HAP-1 (cell line): ENCODE data around the gene CASP8.

Experiments
- DNase-seq, 2 experiments: peaks; one replicate each; pipeline ENCODE4 v3.0.0-alpha.2; 2016 to 2020; ENCODE audit warnings: low spot score in 2 of 2
- H3K27me3 ChIP-seq: fragments of 250-450 bp; sonication (Bioruptor Pico); 2 replicates; pipeline ENCODE4 v1.5.1; 2020; ENCODE audit warnings: low read depth, mild to moderate bottlenecking, moderate library complexity
- H3K36me3 ChIP-seq: fragments of 250-450 bp; sonication (Bioruptor Pico); replicated peaks from 2 replicates; pipeline ENCODE4 v1.5.1; 2020; ENCODE audit warnings: mild to moderate bottlenecking
- H3K4me1 ChIP-seq: fragments of 250-450 bp; sonication (Bioruptor Pico); 2 replicates; pipeline ENCODE4 v1.5.1; 2020; ENCODE audit warnings: mild to moderate bottlenecking
- H3K4me3 ChIP-seq: fragments of 250-450 bp; sonication (Bioruptor Pico); 2 replicates; pipeline ENCODE4 v1.5.1; 2020; ENCODE audit warnings: mild to moderate bottlenecking, moderate library complexity
- H3K9me3 ChIP-seq: fragments of 250-450 bp; sonication (Bioruptor Pico); 2 replicates; pipeline ENCODE4 v1.5.1; 2020; ENCODE audit warnings: mild to moderate bottlenecking, moderate library complexity
- in situ Hi-C: fragments of 300-500 bp; cut with MboI; formaldehyde crosslinking; loops from 3 replicates; pipeline ENCODE4 v1.14.3; 2020; ENCODE audit warnings: low sequenced_read_pairs, inconsistent platforms, mixed read lengths

CASP8 gene

DNA sequence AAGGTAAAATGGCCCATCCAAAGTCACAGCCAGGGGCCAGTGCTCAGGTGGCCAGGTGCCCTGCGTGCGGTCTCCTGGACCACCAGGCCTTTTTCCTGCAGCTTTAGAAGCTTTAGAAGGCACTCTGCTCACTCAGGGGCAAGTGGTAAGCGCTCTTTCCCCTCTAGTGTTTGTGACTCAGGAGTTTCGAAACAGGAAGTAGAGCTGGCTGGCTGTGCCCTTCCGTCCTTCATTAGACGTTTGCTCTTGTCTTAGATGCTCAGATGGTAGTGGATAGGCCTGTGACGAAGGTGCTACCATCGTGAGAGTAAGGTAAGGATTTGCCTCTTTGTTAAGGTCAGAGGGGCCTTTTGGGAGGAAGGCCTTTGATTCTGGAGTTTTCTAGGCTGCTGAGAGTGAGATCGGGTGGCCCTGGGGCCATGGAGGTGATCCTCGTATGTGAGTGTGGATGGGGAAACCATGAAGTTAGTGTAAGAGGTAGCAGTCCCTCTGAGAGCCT, at the start of gene CASP8:
Gene CASP8 (plus strand): TSS at position 235 of the 499 bp plus-strand sequence. CDS start 5,951 bp downstream, outside the sequence.
- peaks cover 9% of the 10 kb centered on the region; the same call in 1 of the 2 replicates for H3K4me1 ChIP-seq
- no peaks in the 10 kb centered on the region for H3K36me3 ChIP-seq
- H3K9me3 ChIP-seq = no peaks in the 10 kb centered on the region
- in situ Hi-C loops = loop anchor here (25.0 kb wide), 1 partner anchor 927 kb away; no protein-coding TSS in a partner anchor
- DNase-seq = no peak
- H3K27me3 ChIP-seq = no peaks in the 10 kb centered on the region
- no peak within 1 kb of the TSS for H3K4me3 ChIP-seq

DNA sequence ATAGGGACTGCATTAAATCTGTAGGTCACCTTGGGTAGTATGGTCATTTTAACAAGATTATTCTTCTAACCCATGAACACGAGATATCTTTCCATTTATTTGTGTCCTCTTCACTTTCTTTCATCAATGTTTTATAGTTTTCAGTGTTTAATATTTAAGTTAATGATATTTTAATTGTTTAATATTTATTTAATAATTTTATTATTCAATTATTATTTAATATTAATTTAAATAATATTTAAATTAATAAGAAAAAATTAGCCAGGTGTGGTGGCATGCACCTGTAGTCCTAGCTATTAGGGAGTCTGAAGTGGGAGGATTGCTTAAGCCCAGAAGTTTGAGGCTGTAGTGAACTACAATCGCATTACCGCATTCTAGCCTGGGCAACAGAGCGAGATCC, 44.4 kb upstream of the CASP8 start:
- Histone ChIP-seq H3K9me3 (no peaks in the 10 kb centered on the region), H3K4me1 (peaks cover 10% of the 10 kb centered on the region), H3K27me3 (no peaks in the 10 kb centered on the region), H3K4me3 (no peak overlapping the region), H3K36me3 (no peaks in the 10 kb centered on the region)
- in situ Hi-C loops = no loop called here
- DNase-seq = no peak

DNA sequence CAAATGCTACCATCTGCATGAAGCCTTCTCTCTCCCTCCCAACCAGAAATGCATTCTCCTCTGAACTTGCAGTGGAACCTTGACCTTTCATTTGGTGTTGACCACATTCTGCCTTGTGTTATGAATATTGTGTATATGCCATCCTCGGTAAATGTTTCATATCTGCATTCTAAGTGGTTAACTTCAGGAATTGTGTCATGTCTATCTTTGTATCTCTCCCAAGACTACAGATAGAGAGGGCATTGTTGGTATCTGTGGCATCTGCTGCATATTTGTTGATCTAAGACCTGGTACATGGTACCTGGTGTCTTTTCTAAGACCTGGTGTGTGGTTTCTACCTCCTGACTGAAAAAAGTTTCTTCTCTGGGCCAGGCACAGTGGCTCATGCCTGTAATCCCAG, 43.4 kb upstream of the CASP8 start:
- Histone ChIP-seq H3K4me1 (peaks cover 10% of the 10 kb centered on the region), H3K4me3 (no peak overlapping the region), H3K27me3 (no peaks in the 10 kb centered on the region), H3K9me3 (no peaks in the 10 kb centered on the region), H3K36me3 (no peaks in the 10 kb centered on the region)
- in situ Hi-C loops = no loop called here
- DNase-seq = no peak

DNA sequence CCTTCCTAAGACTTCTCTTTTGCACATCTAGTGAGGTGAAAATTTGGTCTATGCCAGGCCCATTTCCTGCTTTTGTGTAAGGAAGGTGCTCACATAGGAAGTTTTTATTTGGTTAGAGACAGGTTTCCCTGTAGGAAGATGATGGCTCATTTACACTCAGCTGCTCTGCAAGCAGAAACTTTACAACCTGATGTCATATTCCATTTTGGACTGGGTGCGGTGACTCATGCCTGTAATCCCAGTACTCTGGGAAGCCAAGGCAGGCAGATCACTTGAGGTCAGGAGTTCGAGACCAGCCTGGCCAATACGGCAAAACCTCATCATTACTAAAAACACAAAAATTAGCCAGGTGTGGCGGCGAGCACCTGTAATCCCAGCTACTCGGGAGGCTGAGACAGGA, 41.6 kb upstream of the CASP8 start:
- no peaks in the 10 kb centered on the region for H3K36me3 ChIP-seq
- DNase-seq = no peak
- H3K4me1 ChIP-seq = peaks cover 10% of the 10 kb centered on the region
- H3K4me3 ChIP-seq = no peak overlapping the region
- in situ Hi-C loops = no loop called here
- no peaks in the 10 kb centered on the region for H3K9me3 ChIP-seq
- H3K27me3 ChIP-seq = no peaks in the 10 kb centered on the region

DNA sequence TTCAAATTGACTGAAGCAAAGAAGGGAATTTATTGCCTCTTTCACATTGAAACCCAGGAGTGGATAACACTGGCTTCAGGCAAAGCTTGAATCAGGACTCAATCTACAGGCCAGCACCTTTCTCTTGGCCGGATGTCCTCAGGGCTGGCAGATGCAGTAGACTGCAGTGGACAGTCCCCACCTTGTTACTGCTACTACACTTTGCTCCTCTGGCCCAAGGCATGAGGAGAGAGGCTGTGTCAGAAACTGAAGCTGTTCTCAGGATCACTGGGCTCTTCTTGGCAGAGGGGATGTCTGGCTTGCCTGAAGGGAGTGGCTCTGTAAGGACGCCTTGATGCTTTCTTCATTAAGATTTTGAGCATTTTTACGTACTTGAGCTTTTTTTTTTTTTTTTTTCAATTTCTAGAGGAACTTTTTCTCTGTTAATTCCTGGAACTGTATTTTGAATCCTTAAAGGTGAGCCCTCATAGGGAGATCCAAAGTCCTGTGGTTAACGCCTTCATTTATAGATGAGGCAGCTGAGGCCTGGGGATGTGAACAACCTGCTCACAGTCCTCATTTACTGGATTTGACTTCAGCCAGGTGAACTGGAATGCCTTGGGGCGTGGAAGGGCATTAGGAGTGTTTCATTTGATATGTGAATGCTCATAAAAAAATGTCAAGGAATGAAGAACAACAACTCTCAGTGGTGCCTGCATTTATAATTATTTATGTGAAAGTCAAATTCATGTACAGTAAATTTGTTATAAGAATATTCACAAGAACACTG, 40.8 kb upstream of the CASP8 start:
- no peak for DNase-seq
- H3K4me1 ChIP-seq = peaks cover 10% of the 10 kb centered on the region
- H3K36me3 ChIP-seq = no peaks in the 10 kb centered on the region
- no peak overlapping the region for H3K4me3 ChIP-seq
- no peaks in the 10 kb centered on the region for H3K27me3 ChIP-seq
- H3K9me3 ChIP-seq = no peaks in the 10 kb centered on the region
- in situ Hi-C loops = no loop called here

DNA sequence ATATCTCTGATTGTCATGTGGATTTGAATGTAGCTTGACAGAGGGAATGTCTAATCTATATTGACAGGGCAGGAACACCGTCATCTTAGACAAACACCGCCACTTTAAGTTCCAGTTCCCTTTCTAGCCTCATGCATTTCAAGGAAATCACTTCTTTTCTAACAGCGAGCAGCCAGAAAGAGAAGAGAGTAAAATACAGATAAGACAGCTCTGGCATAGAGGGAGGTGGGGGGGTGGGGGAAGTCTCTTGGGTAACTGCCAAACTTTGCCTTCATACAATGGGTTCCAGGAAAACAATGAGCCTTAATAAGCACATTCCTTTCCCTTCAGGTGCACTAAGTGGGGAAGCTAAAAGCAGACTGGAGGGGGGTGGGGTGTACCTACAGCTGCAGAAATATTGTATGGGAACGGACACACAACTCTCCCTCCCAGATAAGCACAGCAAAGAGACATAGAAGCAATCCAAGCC, 40.2 kb upstream of the CASP8 start:
- H3K9me3 ChIP-seq = no peaks in the 10 kb centered on the region
- H3K27me3 ChIP-seq = no peaks in the 10 kb centered on the region
- H3K36me3 ChIP-seq = no peaks in the 10 kb centered on the region
- no peak overlapping the region for H3K4me3 ChIP-seq
- peak in 1 of 2 experiments; percentile 47 for DNase-seq
- in situ Hi-C loops = no loop called here
- H3K4me1 ChIP-seq = peaks cover 10% of the 10 kb centered on the region

DNA sequence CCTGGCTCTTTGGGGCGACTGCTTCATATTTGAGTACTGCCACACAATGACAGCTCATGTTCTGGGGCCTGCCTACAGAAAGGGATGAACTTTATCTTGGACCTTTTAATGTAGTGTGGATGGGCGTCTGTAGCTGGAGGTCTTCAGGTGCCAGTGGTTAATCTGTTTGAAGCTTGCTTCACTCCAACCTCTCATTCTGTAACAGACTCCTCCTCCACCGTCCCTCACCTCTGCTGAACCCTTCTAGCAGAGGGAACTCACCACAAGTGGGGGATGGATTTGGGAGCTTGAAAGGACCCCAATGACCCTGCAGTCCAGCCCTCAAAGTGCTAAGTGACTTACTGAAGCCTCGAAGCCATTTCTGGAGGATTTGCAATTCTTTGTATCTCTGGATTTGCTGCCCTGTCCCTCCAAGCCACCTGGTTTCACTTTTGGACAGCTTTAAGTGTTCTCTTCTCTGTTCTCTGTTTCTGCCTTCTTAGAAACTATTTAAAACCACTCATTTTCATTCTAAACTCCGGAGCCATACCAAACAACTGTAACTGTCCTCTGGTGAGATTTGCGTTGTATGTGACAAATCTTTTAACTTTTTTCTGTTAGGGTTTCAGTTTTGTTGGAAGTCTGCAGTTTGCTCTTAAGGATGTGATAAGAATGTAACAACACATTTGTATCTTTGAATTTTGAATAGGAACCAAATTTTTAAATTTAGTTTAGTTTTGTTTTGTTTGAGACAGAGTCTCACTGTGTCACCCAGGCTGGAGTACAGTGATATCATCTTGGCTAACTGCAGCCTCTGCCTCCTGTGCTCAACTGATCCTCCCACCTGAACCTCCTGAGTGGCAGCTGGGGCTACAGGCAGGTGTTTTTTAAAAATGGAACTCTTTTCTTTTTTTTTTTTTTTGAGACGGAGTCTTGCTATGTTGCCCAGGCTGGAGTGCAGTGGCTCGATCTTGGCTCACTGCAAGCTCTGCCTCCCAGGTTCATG, 37.0 kb upstream of the CASP8 start:
- H3K36me3 ChIP-seq = no peaks in the 10 kb centered on the region
- H3K4me3 ChIP-seq = no peak overlapping the region
- no peak for DNase-seq
- no peaks in the 10 kb centered on the region for H3K9me3 ChIP-seq
- in situ Hi-C loops = no loop called here
- H3K4me1 ChIP-seq = peaks cover 10% of the 10 kb centered on the region
- H3K27me3 ChIP-seq = no peaks in the 10 kb centered on the region

DNA sequence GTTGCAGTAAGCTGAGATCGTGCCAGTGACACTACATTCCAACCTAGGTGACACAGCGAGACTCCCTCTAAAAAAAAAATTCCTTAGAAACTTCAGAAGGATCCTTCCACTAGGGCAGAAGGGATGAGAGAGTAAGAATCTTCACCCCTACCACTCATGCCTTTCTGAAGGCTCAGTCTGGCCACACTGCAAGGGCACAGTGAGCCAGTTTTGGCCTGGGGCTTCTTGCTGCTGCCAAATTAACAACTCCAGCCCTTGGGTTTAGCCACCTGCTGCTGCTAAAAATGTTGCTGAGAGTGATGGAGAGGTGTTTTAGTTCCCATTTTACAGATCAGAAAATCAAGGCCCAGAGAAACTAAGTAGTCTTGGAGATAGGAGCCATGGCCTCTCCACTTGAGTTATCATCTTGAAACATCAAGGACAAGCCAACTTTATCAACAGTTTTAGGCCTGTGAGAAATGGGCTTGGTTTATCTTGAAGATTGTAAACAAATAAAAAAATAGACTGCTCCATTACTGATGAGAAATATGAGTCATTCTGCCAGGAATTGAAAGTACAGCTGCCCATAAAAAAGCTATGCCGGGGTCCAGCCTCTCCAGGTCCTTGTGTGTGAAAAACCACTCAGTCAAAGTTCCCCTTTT, 31.9 kb upstream of the CASP8 start:
- Histone ChIP-seq H3K4me3 (no peak overlapping the region), H3K27me3 (no peaks in the 10 kb centered on the region), H3K9me3 (no peaks in the 10 kb centered on the region), H3K36me3 (no peaks in the 10 kb centered on the region), H3K4me1 (peaks cover 13% of the 10 kb centered on the region)
- no peak for DNase-seq
- in situ Hi-C loops = no loop called here

DNA sequence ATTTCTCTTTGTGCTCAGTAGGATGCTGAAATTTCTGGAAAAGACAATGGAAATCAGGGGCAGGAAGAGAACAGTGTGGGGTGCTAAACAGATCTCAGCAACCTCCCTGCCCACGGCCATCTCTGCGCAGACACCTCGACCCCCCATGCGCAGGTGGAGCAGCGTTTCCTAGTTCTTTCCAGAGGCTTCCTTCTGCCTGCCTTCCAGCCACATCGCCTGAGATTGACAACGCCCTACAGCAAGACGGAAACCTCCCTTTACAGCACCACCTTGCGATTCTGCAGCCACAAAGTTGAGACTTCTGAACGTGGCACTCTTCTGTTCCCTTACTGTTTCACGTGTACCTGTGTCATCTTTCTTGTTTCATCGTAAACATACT, 31.4 kb upstream of the CASP8 start:
- H3K36me3 ChIP-seq = no peaks in the 10 kb centered on the region
- no peak for DNase-seq
- H3K27me3 ChIP-seq = no peaks in the 10 kb centered on the region
- H3K4me3 ChIP-seq = no peak overlapping the region
- H3K4me1 ChIP-seq = peaks cover 13% of the 10 kb centered on the region
- in situ Hi-C loops = no loop called here
- H3K9me3 ChIP-seq = no peaks in the 10 kb centered on the region

DNA sequence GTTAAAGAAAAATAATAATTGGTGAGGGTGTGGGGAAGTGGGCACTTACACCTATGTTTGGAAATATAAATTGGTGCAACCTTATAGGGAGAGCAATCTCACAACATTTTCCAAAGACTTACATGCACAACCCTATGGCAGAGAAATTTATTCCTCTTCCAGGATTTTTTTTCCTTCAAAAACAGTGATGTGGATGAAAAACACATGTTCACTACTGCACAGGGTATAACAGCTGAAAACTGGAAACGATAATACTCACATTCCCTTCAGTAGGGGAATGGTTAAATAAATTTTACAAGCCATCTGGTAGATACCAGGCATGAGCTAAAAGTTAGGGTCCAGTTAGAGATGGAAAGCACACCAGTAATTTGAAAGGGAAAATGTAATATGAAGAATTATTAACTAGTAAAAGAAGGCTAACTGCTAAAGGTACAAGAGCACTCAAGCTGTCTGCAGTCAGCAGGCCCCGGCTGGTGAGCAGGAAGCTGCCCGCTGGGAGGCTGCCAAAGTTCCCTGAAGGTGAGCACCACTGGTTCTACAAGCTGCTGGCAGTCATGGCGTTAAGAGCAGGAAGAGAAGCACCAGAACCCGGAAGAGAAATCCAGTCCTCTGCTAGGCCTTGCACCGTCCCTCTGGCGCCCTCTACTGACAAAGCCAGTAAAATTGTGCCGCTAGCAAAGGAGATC, 28.4 kb upstream of the CASP8 start:
- H3K4me1 ChIP-seq = peaks cover 22% of the 10 kb centered on the region
- peak; percentile 90 to 96 for DNase-seq
- H3K36me3 ChIP-seq = no peaks in the 10 kb centered on the region
- in situ Hi-C loops = no loop called here
- peak overlapping the region; percentile 5 for H3K4me3 ChIP-seq
- H3K27me3 ChIP-seq = no peaks in the 10 kb centered on the region
- no peaks in the 10 kb centered on the region for H3K9me3 ChIP-seq

DNA sequence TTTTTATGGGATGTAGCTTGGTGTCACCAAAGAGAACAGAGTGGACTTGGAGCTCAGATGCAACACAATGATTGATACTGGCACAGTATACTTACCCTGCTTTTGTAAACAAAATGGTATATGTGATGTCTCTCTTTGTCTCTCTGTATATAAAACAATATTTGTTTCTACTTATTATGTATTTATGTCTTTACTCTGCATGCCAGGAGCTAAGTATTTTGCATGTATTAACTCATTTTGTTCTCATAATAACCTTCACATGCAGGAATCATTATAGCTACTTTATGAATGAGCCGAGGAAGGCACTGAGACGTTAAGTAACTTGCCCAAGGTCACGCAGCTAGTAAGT, 27.9 kb upstream of the CASP8 start:
- no peak overlapping the region for H3K4me3 ChIP-seq
- no peaks in the 10 kb centered on the region for H3K27me3 ChIP-seq
- peaks cover 22% of the 10 kb centered on the region for H3K4me1 ChIP-seq
- H3K9me3 ChIP-seq = no peaks in the 10 kb centered on the region
- DNase-seq = no peak
- in situ Hi-C loops = no loop called here
- H3K36me3 ChIP-seq = peaks cover under 1% of the 10 kb centered on the region; the same call in 1 of the 2 replicates

DNA sequence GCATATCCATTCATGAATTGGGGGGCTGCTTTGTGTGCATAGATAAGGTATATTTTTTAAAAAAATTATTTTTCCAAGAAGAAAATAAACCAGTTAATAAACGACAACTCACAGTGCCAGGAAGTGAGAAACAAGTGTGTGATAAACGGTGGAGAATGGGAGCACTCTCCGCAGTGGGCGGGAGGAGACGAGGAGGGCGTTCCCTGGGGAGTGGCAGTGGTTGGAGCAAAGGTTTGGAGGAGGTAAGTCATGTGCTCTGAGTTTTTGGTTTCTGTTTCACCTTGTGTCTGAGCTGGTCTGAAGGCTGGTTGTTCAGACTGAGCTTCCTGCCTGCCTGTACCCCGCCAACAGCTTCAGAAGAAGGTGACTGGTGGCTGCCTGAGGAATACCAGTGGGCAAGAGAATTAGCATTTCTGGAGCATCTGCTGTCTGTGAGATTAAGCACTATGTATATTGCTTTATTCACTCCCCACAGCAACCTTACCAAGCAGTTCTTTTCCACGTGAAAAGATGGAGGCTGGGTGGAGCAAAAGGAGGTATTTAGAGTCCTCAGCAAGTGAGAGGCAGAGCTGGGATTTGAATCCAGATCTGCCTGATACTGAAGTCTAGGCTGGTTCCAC, 27.0 kb upstream of the CASP8 start:
- H3K36me3 ChIP-seq = peaks cover 6% of the 10 kb centered on the region; the same call in 1 of the 2 replicates
- H3K27me3 ChIP-seq = no peaks in the 10 kb centered on the region
- peak; percentile 95 to 98 for DNase-seq
- in situ Hi-C loops = no loop called here
- H3K4me3 ChIP-seq = peak overlapping the region; percentile 42
- peaks cover 22% of the 10 kb centered on the region for H3K4me1 ChIP-seq
- H3K9me3 ChIP-seq = no peaks in the 10 kb centered on the region
